GM21528 (cell line): ENCODE measurements around the gene RNASE8.
"Not testable (repeated sequence)": the region's sequence is repeated elsewhere in the genome, so short reads cannot be mapped to it uniquely, and the experiment has no call there.

Experiments used
- ATAC-seq: cut with Tn5 transposase; IDR thresholded peaks from one replicate; pipeline ENCODE4 v1.9.1; 2021; ENCODE audit warnings: mild to moderate bottlenecking, moderate library complexity; ENCODE audit not compliant: unreplicated experiment, low FRiP score

RNASE8 gene

GRCh38 chr14:21026988-21027315, 30.7 kb upstream of the RNASE8 start:
- ATAC-seq, result no peak

GRCh38 chr14:21029917-21030316, 27.7 kb upstream of the RNASE8 start, which contains the start of gene TPPP2:
Gene TPPP2 (plus strand): TSS chr14:21030217. CDS start chr14:21030582, 365 bp downstream.
- no peak for ATAC-seq

- ATAC-seq, result no peak
Measured at GRCh38 chr14:21030531-21030930, 27.1 kb upstream of the RNASE8 start.

GRCh38 chr14:21032326-21033132, 25.1 kb upstream of the RNASE8 start:
- no peak for ATAC-seq

- ATAC-seq, result no peak
Measured at GRCh38 chr14:21033133-21033698, 24.4 kb upstream of the RNASE8 start.

GRCh38 chr14:21034707-21035106, 22.9 kb upstream of the RNASE8 start, which contains the start of gene RNASE13:
Gene RNASE13 (minus strand): TSS chr14:21034807. CDS start chr14:21034288, 519 bp downstream.
- ATAC-seq, result no peak

GRCh38 chr14:21036751-21037150, 20.9 kb upstream of the RNASE8 start:
- ATAC-seq, result no peak

- no peak for ATAC-seq
Measured at GRCh38 chr14:21037156-21037555, 20.5 kb upstream of the RNASE8 start.

GRCh38 chr14:21038441-21039422, 18.9 kb upstream of the RNASE8 start:
- ATAC-seq, result no peak

- ATAC-seq, result no peak
Measured at GRCh38 chr14:21039585-21040369, 17.8 kb upstream of the RNASE8 start.

GRCh38 chr14:21040370-21040925, 17.2 kb upstream of the RNASE8 start:
- no peak for ATAC-seq

GRCh38 chr14:21040941-21041340, 16.7 kb upstream of the RNASE8 start:
- ATAC-seq, result not testable (repeated sequence)

- no peak for ATAC-seq
Measured at GRCh38 chr14:21041676-21042433, 15.8 kb upstream of the RNASE8 start, which contains the start of gene RNASE7. Gene RNASE7 (plus strand): TSS chr14:21042362. CDS start chr14:21042993, 631 bp downstream.

- no peak for ATAC-seq
Measured at GRCh38 chr14:21042918-21043317, 14.7 kb upstream of the RNASE8 start.

- no peak for ATAC-seq
Measured at GRCh38 chr14:21043387-21043973, 14.1 kb upstream of the RNASE8 start.

GRCh38 chr14:21043974-21044618, 13.5 kb upstream of the RNASE8 start:
- ATAC-seq, result no peak

GRCh38 chr14:21047378-21047781, 10.2 kb upstream of the RNASE8 start:
- no peak for ATAC-seq

GRCh38 chr14:21048638-21049037, 9.0 kb upstream of the RNASE8 start:
- ATAC-seq, result no peak
